Bronchial epithelial cell (primary cell): ENCODE data around the gene MNS1. TPM values are rescaled to one million over a fixed set of nuclear protein-coding genes. Genes with fewer than 3 reads are reported as not detected.

Source experiments
- DNase-seq: peaks from one replicate; pipeline ENCODE4 v3.0.0-alpha.2; 2010; ENCODE audit warnings: low read depth
- FAIRE-seq: peaks from 2 replicates; lab custom pipeline; 2011; peaks lifted over from hg19 to GRCh38; lab: Jason Lieb, UNC
- H3K27me3 ChIP-seq: 2 replicates; pipeline ENCODE4 v1.5.1; 2011; ENCODE audit warnings: low read length; ENCODE audit not compliant: control insufficient read depth, insufficient read depth
- H3K36me3 ChIP-seq: 2 replicates; pipeline ENCODE4 v1.5.1; 2011; ENCODE audit warnings: low read length; ENCODE audit not compliant: control insufficient read depth, insufficient read depth
- H3K4me3 ChIP-seq: 2 replicates; pipeline ENCODE4 v1.5.1; 2011; ENCODE audit warnings: mild to moderate bottlenecking, low read depth, low read length, control low read depth
- total RNA-seq: library from RNA; depleted of rRNA; stranded (reverse); fragments of >200 nt; gene quantifications from 2 replicates; pipeline ENCODE4 v1.2.1, GENCODE V29; 2014
- TF ChIP-seq, protein P1 (sequence below): IDR thresholded peaks from 2 replicates; pipeline ENCODE4 v1.5.1; 2011; ENCODE audit warnings: mild to moderate bottlenecking, moderate library complexity, low read length, control low read depth, inconsistent platforms; ENCODE audit not compliant: insufficient read depth, severe bottlenecking

The MNS1 gene
- total RNA-seq: not detected in 2 replicates

DNA sequence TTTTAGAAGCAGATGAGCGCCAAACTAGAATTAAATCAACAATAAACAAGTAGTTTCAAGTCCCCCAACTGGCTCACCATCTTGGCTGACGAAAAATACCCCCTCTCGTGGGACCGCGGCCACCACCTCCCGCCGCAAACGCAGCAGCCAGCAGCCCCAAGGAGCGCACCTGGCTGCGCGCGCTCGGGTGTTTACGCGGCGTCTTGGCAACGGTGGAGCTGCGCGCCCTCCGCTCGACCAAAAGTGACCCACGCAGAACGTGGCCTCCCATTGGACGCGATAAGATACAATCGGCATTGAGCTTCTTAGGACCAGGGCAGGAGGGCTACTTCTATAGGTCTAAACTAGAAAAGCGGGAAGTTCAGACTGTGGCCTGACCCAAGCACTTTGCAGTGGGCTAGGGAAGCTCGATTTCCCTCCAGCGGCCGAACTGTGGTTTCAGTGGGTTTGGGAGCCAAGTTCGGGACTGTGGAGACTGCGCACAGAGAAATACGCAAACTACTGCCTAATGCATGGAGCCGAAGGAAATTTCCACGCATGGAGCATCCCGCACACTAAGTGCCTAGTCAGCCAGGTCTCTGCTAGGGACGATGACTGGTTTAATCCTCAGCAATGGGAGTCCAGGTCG lies at the start of gene MNS1:
MNS1 (minus strand) TSS at position 245 of the 628 bp plus-strand sequence; CDS start at position 80, 165 bp downstream.
- FAIRE-seq: no peak
- H3K27me3 ChIP-seq: no peaks in the 10 kb centered on the region
- peak within 1 kb of the TSS; percentile 44 for H3K4me3 ChIP-seq
- TF ChIP-seq, protein P1, sequence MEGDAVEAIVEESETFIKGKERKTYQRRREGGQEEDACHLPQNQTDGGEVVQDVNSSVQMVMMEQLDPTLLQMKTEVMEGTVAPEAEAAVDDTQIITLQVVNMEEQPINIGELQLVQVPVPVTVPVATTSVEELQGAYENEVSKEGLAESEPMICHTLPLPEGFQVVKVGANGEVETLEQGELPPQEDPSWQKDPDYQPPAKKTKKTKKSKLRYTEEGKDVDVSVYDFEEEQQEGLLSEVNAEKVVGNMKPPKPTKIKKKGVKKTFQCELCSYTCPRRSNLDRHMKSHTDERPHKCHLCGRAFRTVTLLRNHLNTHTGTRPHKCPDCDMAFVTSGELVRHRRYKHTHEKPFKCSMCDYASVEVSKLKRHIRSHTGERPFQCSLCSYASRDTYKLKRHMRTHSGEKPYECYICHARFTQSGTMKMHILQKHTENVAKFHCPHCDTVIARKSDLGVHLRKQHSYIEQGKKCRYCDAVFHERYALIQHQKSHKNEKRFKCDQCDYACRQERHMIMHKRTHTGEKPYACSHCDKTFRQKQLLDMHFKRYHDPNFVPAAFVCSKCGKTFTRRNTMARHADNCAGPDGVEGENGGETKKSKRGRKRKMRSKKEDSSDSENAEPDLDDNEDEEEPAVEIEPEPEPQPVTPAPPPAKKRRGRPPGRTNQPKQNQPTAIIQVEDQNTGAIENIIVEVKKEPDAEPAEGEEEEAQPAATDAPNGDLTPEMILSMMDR: no peak
- no peaks in the 10 kb centered on the region for H3K36me3 ChIP-seq
- peak; percentile 96 for DNase-seq

DNA sequence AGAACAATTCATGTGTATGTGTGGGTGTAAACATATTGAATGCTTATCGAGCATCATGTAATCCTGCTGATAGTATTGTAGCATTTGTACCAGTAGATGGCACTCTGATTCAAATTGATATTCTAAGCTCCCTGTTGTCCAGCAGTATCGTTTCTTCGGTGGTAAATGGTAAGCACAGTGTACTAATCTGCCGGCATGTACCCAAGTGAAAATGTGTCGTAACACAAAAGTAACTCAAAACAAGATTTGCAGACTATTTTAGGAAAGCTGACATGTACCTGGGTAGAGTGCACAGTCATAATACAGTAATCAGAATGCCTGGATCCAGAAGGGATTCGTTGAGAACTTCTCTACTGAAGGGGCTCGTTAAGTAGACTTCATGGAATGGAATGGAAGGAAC lies 31.7 kb upstream of the MNS1 start:
- DNase-seq: peak; percentile 74

DNA sequence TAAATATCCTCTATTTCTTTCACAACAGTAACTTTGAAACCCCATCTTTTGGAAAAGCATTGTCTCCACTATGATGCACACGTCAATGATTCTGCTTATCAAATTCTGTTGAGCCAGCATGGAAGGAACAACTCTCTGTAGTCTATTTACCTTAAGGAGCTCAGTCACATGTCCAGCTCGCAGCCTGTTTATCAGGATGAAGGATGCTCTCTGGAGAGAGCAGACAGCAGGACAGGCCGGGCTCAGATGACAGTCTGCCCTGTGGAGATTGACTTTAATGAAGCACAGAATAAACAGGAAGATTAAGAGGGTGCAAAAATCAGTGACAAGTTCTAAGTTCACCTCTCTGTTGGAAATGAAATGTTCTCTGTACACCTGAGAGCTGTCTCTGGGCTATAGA lies 30.6 kb upstream of the MNS1 start:
- H3K36me3 ChIP-seq: no peaks in the 10 kb centered on the region
- DNase-seq (no peak), FAIRE-seq (no peak)
- TF ChIP-seq, protein P1: no peak
- H3K27me3 ChIP-seq: no peaks in the 10 kb centered on the region
- H3K4me3 ChIP-seq: no peak overlapping the region

More for the DNA sequence above, 31.7 kb upstream of the MNS1 start:
- FAIRE-seq: no peak
- Histone ChIP-seq H3K4me3 (no peak overlapping the region), H3K36me3 (no peaks in the 10 kb centered on the region), H3K27me3 (no peaks in the 10 kb centered on the region)
- TF ChIP-seq, protein P1: peak; percentile 59

GRCh38 chr15:56495053-56495452 lies 30.1 kb upstream of the MNS1 start:
- TF ChIP-seq, protein P1: no peak
- no peak for DNase-seq
- H3K4me3 ChIP-seq: no peak overlapping the region
- no peaks in the 10 kb centered on the region for H3K36me3 ChIP-seq
- FAIRE-seq: no peak
- H3K27me3 ChIP-seq: no peaks in the 10 kb centered on the region

GRCh38 chr15:56492791-56493555 lies 28.0 kb upstream of the MNS1 start:
- no peak for FAIRE-seq
- TF ChIP-seq, protein P1: no peak

More at GRCh38 chr15:56492791-56493555, 28.0 kb upstream of the MNS1 start:
- Histone ChIP-seq H3K27me3 (no peaks in the 10 kb centered on the region), H3K4me3 (no peak overlapping the region), H3K36me3 (no peaks in the 10 kb centered on the region)
- DNase-seq: no peak
